Body of pancreas (tissue), 4 donors: ENCODE data around the gene ZNF185. TPM values are rescaled to one million over a fixed set of nuclear protein-coding genes. Genes with fewer than 3 reads are reported as not detected.

Source experiments
- ATAC-seq: fragments of 150-250 bp; one replicate; pipeline ENCODE4 v1.9.1; 2016
- DNase-seq, 4 donors: peaks; one replicate each; pipeline ENCODE4 v3.0.0-alpha.2; 2019
- H3K27ac ChIP-seq, 4 donors: fragments of 200-600 bp; sonication (generic); 1 replicate in 3 of 4; 2 replicates in 1 of 4; pipeline versions ENCODE4 v1.5.1 to v1.6.1; 2016 to 2019; ENCODE audit warnings: mild to moderate bottlenecking in 1 of 4, mixed read lengths in 1 of 4, moderate library complexity in 1 of 4
- H3K27me3 ChIP-seq, 2 donors: fragments of 200-600 bp; sonication (generic); one replicate each; pipeline ENCODE4 v1.6.0; 2016; ENCODE audit warnings: mild to moderate bottlenecking in 1 of 2
- H3K36me3 ChIP-seq, 2 donors: fragments of 200-600 bp; sonication (generic); replicated peaks in 1 of 2; 2 replicates each; pipeline ENCODE4 v1.5.1; 2016; ENCODE audit warnings: low read depth in 2 of 2; ENCODE audit not compliant: insufficient read depth in 1 of 2
- H3K4me1 ChIP-seq: fragments of 200-600 bp; sonication (generic); one replicate; pipeline ENCODE4 v1.6.0; 2016
- H3K4me3 ChIP-seq, 2 donors: fragments of 200-600 bp; sonication (generic); 1 replicate in 1 of 2; 2 replicates in 1 of 2; pipeline ENCODE4 v1.5.1; 2016 to 2019
- H3K9me3 ChIP-seq, 3 donors: fragments of 200-600 bp; sonication (generic); 1 replicate in 2 of 3; 2 replicates in 1 of 3; pipeline ENCODE4 v1.5.1; 2016
- POLR2A ChIP-seq, 3 donors: fragments of 450-650 bp; IDR thresholded peaks; one replicate each; pipeline ENCODE4 v1.6.1; 2016; ENCODE audit warnings: antibody characterized with exemption in 3 of 3, mild to moderate bottlenecking in 2 of 3
- WGBS, 2 donors: methylation state at CpG; one replicate each; pipeline ENCODE4 v1.1.5; 2017; 5-methylcytosine and 5-hydroxymethylcytosine counted together
- intact Hi-C: fragments of 100-400 bp; cut with DNase I; formaldehyde crosslinking; loops from one replicate; pipeline ENCODE4 v1.15.1; 2023
- total RNA-seq, 2 donors: library from RNA; depleted of rRNA; stranded (reverse); fragments of >200 nt; gene quantifications; one replicate each; pipeline ENCODE4 v1.1.0, GENCODE V29; 2016
- TF ChIP-seq, protein P1 (sequence below), 7 experiments: fragments of 450-650 bp in 4 of 7; fragments of 200-600 bp in 3 of 7; sonication (generic) in 3 of 7; IDR thresholded peaks; one replicate each; pipeline ENCODE4 v1.5.1; 2016 to 2019; ENCODE audit warnings: antibody characterized with exemption in 7 of 7

Gene ZNF185
- total RNA-seq, 2 donors from 2014 or later = 2.0 to 6.5 TPM

GRCh38 chrX:152946681-152947080 lies 48.8 kb downstream of the ZNF185 start:
- Histone ChIP-seq H3K4me3 (no peak overlapping the region), H3K27me3 (no peaks in the 10 kb centered on the region), H3K27ac (no peak overlapping the region), H3K36me3 (no peaks in the 10 kb centered on the region), H3K4me1 (peaks cover 6% of the 10 kb centered on the region), H3K9me3 (no peaks in the 10 kb centered on the region)
- no peak for TF ChIP-seq POLR2A (IDR thresholded peaks at IDR 0.05)
- TF ChIP-seq, protein P1, sequence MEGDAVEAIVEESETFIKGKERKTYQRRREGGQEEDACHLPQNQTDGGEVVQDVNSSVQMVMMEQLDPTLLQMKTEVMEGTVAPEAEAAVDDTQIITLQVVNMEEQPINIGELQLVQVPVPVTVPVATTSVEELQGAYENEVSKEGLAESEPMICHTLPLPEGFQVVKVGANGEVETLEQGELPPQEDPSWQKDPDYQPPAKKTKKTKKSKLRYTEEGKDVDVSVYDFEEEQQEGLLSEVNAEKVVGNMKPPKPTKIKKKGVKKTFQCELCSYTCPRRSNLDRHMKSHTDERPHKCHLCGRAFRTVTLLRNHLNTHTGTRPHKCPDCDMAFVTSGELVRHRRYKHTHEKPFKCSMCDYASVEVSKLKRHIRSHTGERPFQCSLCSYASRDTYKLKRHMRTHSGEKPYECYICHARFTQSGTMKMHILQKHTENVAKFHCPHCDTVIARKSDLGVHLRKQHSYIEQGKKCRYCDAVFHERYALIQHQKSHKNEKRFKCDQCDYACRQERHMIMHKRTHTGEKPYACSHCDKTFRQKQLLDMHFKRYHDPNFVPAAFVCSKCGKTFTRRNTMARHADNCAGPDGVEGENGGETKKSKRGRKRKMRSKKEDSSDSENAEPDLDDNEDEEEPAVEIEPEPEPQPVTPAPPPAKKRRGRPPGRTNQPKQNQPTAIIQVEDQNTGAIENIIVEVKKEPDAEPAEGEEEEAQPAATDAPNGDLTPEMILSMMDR (IDR thresholded peaks at IDR 0.05) = no peak
- ATAC-seq (no peak), DNase-seq (no peak)
- 80 to 100% methylated on average over 2 to 5 of the region's 6 CpGs for WGBS, 2 donors
- intact Hi-C loops = no loop called here

Other genes with a start within 250 kb of the ZNF185 start
- gene MAGEA3, start 199.3 kb upstream of the ZNF185 start, total RNA-seq = not detected
- gene CSAG2, start 188.8 kb upstream of the ZNF185 start, total RNA-seq = not detected
- not detected for gene MAGEA2B, start 183.4 kb upstream of the ZNF185 start, total RNA-seq
- gene CSAG1, start 164.3 kb upstream of the ZNF185 start, total RNA-seq = not detected
- gene MAGEA12, start 164.3 kb upstream of the ZNF185 start, total RNA-seq = not detected
- gene MAGEA2, start 144.2 kb upstream of the ZNF185 start, total RNA-seq = not detected
- not detected for gene CSAG3, start 138.8 kb upstream of the ZNF185 start, total RNA-seq
- not detected for gene MAGEA6, start 128.4 kb upstream of the ZNF185 start, total RNA-seq
- gene CETN2, start 67.3 kb upstream of the ZNF185 start, total RNA-seq = 10 to 100 TPM; 15.0 to 17.8 TPM
- 10 to 100 TPM in 1 of 2 donors, 1 to 10 TPM in 1; 3.4 to 20.1 TPM for gene NSDHL, start 67.0 kb upstream of the ZNF185 start, total RNA-seq
- not detected for gene PNMA5, start 96.0 kb downstream of the ZNF185 start, total RNA-seq
- under 1 TPM; 0.26 to 0.33 TPM for gene PNMA3, start 158.4 kb downstream of the ZNF185 start, total RNA-seq
- gene PNMA6A, start 174.4 kb downstream of the ZNF185 start, total RNA-seq = 1 to 10 TPM; 1.3 to 2.1 TPM